T-helper 1 cell treated with Interleukin-12 subunit alpha and Interleukin-12 subunit beta and Interleukin-4 antibody, amounts not matched to agents 30 ng/mL and 1 ng/mL, for 36 hours (primary cell): Measurements from ENCODE around the gene AMZ1. TPM values are rescaled to one million over a fixed set of nuclear protein-coding genes. Genes with fewer than 3 reads are reported as not detected.
"Not testable (repeated sequence)": the region's sequence is repeated elsewhere in the genome, so short reads cannot be mapped to it uniquely, and the experiment has no call there.

Source experiments
- intact Hi-C: fragments of 100-400 bp; cut with micrococcal nuclease; formaldehyde crosslinking; loops from one replicate; pipeline ENCODE4 v1.15.1; 2024
- total RNA-seq: library from RNA; stranded (reverse); gene quantifications from 2 replicates; pipeline ENCODE4 v1.2.3, GENCODE V29; 2022

Gene AMZ1
- total RNA-seq, 1 donor from 2014 or later, result 0.27 TPM

- intact Hi-C loops, result loop anchor here (1.0 kb wide), 1 partner anchor 10 kb away; no protein-coding TSS in a partner anchor
These were observed 22.3 kb downstream of the AMZ1 start for GRCh38 chr7:2710286-2710655.

- intact Hi-C loops, result loop anchor here (1.0 kb wide), 2 partner anchors 9 to 47 kb away; no protein-coding TSS in a partner anchor
These were observed 23.0 kb downstream of the AMZ1 start for GRCh38 chr7:2710901-2711551.

GRCh38 chr7:2711895-2712675 is 24.1 kb downstream of the AMZ1 start:
- intact Hi-C loops, result loop anchor here (1.0 kb wide), 1 partner anchor 46 kb away; no protein-coding TSS in a partner anchor

- intact Hi-C loops, result no loop called here
These were observed 25.4 kb downstream of the AMZ1 start for GRCh38 chr7:2713370-2713769.

GRCh38 chr7:2713978-2714377 is 26.0 kb downstream of the AMZ1 start:
- intact Hi-C loops, result no loop called here

- intact Hi-C loops, result loop anchor here (1.0 kb wide), 1 partner anchor 81 kb away; no protein-coding TSS in a partner anchor
These were observed 26.6 kb downstream of the AMZ1 start for GRCh38 chr7:2714636-2715035.

- intact Hi-C loops, result loop anchor here (1.0 kb wide), 1 partner anchor 82 kb away; no protein-coding TSS in a partner anchor
These were observed 27.6 kb downstream of the AMZ1 start for GRCh38 chr7:2715341-2716231.

- intact Hi-C loops, result no loop called here
These were observed 28.5 kb downstream of the AMZ1 start for GRCh38 chr7:2716488-2716887.

GRCh38 chr7:2716906-2717292 is 28.9 kb downstream of the AMZ1 start:
- intact Hi-C loops, result loop anchor here (1.0 kb wide), 2 partner anchors 8 to 41 kb away; no protein-coding TSS in a partner anchor

GRCh38 chr7:2717293-2718261 is 29.6 kb downstream of the AMZ1 start:
- intact Hi-C loops, result loop anchor here (1.0 kb wide), 2 partner anchors 8 to 41 kb away; no protein-coding TSS in a partner anchor

- intact Hi-C loops, result no loop called here
These were observed 30.4 kb downstream of the AMZ1 start for GRCh38 chr7:2718296-2718965.

- intact Hi-C loops, result no loop called here
These were observed 31.0 kb downstream of the AMZ1 start for GRCh38 chr7:2719007-2719406.

GRCh38 chr7:2720024-2720423 is 32.0 kb downstream of the AMZ1 start:
- intact Hi-C loops, result loop anchor here (1.0 to 2.0 kb wide), 2 partner anchors 10 to 125 kb away; partner anchors contain the start of gene GNA12

- intact Hi-C loops, result loop anchor here (1.0 to 2.0 kb wide), 2 partner anchors 123 to 141 kb away; partner anchors contain the start of gene GNA12
These were observed 33.8 kb downstream of the AMZ1 start for GRCh38 chr7:2721842-2722241.

- intact Hi-C loops, result no loop called here
These were observed 34.6 kb downstream of the AMZ1 start for GRCh38 chr7:2722591-2722990.

GRCh38 chr7:2723138-2723850 is 35.3 kb downstream of the AMZ1 start:
- intact Hi-C loops, result no loop called here

GRCh38 chr7:2724036-2724435 is 36.0 kb downstream of the AMZ1 start:
- intact Hi-C loops, result not testable (repeated sequence)

- intact Hi-C loops, result no loop called here
These were observed 36.6 kb downstream of the AMZ1 start for GRCh38 chr7:2724453-2725177.
